GM21528 (cell line): ENCODE results near the gene METTL27.
"Not testable (repeated sequence)": the region's sequence is repeated elsewhere in the genome, so short reads cannot be mapped to it uniquely, and the experiment has no call there.

Source experiments
- ATAC-seq: cut with Tn5 transposase; IDR thresholded peaks from one replicate; pipeline ENCODE4 v1.9.1; 2021; ENCODE audit warnings: mild to moderate bottlenecking, moderate library complexity; ENCODE audit not compliant: unreplicated experiment, low FRiP score

Gene METTL27

GRCh38 chr7:73839743-73840714 is 2.3 kb downstream of the METTL27 start:
- no peak for ATAC-seq

- no peak for ATAC-seq
Measured at GRCh38 chr7:73839290-73839689, 3.0 kb downstream of the METTL27 start.

DNA sequence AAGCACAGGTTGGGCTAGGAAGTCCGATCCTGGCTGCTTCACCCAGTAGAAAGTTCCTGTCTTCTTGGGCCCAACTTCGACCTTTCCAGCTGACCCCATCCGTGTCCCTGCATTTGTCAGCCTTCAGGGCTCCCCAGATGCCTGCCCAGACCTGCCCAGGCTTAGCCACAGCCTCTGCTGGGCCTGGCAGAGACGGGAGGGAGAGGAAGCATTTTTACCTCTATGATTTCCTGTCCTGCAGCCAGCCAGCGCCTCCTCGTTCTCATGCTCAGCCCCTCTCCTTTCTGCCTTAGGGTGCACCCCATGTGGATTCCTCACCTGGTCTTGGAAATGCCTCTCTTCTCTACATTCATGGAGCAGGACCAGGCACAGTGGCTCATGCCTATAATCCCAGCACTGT is 3.7 kb downstream of the METTL27 start:
- no peak for ATAC-seq

GRCh38 chr7:73837167-73837566 is 5.1 kb downstream of the METTL27 start:
- ATAC-seq = not testable (repeated sequence)

- ATAC-seq = no peak
Measured at GRCh38 chr7:73834626-73835191, 7.6 kb downstream of the METTL27 start.

DNA sequence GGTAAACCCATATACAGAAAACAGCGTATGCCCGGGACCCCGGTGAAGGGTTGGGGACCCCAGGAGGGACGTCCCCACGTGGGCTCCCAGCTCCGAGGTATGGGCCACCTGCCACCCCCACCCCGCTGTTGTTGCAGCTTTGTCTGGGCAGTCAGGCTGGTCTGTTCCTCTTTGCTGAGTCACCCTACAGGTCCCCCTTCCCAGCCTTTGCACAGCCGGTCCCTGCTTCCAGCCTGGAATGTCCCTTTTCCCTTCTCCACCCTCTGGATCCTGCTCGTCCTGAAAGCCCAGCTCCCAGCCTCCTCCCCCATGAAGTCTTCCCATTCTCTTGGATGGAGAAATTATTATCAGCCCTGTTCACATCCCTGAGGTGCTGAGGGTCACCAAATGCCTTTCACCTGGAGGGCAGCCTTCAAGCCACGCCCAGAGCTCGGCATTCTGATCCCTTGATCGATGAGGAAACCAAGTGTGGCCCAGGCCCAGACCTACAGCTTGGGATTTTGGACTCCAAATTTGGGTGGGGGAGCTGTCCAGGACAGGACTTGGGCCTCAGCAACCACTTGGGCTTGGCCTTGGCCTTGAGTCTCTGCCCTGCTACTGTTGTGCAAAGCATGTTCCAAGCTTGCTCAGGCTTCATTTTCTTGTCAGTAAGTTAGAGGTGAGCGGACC is 8.9 kb downstream of the METTL27 start:
- ATAC-seq = no peak

DNA sequence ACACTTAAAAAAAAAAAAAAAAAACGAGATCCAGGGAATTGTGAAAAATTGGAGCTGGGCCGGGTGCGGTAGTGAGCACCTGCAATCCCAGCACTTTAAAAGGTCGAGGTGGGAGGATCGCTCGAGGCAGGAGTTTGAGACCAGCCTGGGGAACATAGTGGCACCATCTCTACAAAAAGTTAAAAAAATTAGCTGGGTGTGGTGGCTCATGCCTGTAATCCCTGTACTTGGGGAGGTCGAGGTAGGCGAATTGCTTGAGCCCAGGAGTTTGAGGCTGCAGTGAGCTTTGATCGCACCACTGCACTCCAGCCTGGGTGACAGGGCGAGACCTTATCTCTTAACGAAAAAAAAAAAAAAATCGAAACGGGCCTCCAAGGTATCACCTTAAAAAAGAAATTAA is 9.5 kb downstream of the METTL27 start:
- no peak for ATAC-seq

DNA sequence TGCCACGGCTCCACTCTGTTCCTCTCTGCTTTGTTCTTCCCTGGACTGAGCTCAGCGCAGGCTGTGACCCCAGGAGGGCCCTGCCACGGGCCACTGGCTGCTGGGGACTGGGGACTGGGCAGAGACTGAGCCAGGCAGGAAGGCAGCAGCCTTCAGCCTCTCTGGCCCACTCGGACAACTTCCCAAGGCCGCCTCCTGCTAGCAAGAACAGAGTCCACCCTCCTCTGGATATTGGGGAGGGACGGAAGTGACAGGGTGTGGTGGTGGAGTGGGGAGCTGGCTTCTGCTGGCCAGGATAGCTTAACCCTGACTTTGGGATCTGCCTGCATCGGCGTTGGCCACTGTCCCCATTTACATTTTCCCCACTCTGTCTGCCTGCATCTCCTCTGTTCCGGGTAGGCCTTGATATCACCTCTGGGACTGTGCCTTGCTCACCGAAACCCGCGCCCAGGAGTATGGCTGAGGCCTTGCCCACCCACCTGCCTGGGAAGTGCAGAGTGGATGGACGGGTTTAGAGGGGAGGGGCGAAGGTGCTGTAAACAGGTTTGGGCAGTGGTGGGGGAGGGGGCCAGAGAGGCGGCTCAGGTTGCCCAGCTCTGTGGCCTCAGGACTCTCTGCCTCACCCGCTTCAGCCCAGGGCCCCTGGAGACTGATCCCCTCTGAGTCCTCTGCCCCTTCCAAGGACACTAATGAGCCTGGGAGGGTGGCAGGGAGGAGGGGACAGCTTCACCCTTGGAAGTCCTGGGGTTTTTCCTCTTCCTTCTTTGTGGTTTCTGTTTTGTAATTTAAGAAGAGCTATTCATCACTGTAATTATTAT is 10.3 kb downstream of the METTL27 start:
- ATAC-seq = no peak

DNA sequence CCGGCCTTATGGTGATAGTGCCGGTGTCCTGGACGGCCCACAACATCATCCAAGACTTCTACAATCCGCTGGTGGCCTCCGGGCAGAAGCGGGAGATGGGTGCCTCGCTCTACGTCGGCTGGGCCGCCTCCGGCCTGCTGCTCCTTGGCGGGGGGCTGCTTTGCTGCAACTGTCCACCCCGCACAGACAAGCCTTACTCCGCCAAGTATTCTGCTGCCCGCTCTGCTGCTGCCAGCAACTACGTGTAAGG is 10.8 kb downstream of the METTL27 start:
- ATAC-seq = no peak

GRCh38 chr7:73830681-73831583 is 11.4 kb downstream of the METTL27 start, which contains the start of gene CLDN4:
CLDN4 (plus strand) TSS chr7:73830996; CDS start chr7:73831202, 206 bp downstream.
- no peak for ATAC-seq

GRCh38 chr7:73829921-73830680 is 12.2 kb downstream of the METTL27 start:
- ATAC-seq = no peak

- no peak for ATAC-seq
Measured at GRCh38 chr7:73829505-73829904, 12.8 kb downstream of the METTL27 start.

DNA sequence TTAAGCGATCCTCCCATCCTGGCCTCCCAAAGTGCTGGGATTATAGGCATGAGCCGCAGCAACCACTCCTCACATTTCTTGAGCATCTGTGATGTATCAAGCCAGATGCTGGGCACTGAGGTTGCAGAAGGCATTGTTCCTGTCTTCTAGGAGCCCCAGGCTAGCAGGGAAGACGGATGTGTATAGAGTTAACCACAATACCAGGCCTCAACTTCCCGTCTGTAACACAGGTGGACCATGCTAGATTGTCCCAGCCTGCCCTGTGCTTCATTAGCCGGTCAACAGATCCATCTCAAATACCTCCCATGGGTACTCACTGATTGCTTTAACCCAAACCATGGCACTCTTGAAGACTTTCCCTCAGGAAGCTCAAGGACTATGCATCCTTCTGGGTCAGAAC is 13.3 kb downstream of the METTL27 start:
- ATAC-seq = no peak

DNA sequence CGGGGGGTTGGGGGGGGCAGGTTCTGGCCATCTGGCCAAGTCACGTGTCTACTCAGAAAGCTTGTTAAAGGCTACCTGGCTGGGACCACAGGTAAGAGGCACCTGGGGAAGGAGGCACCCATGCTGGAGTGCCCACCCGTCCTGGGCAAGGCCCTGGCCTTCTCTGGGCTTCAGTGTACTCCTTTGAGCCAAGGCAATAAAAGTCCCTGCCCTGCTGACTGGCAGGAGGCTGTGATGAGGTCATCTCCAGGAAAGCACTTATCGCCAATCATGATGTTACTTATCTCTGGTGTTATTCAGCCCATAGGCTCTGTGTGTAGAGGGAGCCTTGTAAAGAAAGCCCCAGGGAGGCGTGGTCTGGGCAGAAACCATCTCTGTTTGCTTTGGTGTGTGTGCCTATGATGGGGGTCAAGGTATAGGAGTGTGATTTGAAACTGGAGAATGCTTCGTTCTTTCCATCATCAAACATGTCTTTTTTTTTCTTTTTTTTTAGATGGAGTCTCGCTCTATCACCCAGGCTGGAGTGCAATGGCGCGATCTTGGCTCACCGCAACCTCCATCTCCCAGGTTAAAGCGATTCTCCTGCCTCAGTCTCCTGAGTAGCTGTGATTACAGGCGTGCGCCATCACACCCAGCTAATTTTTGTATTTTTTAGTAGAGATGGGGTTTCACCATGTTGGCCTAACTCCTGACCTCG is 14.1 kb downstream of the METTL27 start:
- no peak for ATAC-seq

- ATAC-seq = no peak
Measured at GRCh38 chr7:73827567-73828106, 14.7 kb downstream of the METTL27 start.

DNA sequence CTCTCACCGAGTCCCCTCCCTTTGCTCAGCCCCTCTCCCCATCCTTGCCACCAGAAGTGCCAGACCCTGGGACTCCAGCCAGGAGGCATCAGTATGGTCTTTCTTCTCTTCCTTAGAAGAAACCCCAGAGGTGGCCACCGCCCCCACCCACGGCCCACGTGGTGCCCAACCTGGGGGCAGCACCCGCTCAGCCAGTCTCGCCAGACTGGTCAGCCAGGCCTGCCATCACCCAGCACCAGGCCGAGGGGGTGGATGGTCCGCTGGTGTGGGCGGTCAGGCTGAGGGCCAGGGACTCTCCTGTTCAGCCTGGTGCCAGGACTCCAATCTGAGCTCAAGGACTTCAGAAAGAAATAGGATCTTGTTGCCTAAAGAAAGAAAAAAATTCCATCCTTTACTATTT is 17.3 kb downstream of the METTL27 start:
- ATAC-seq = no peak

GRCh38 chr7:73823873-73824592 is 18.3 kb downstream of the METTL27 start:
- no peak for ATAC-seq

GRCh38 chr7:73823257-73823656 is 19.1 kb downstream of the METTL27 start:
- ATAC-seq = no peak
